Spleen (tissue), 7 donors: ENCODE data around the gene SPP2.

Source experiments
- POLR2A ChIP-seq, 3 donors: fragments of 450-650 bp; IDR thresholded peaks; one replicate each; pipeline ENCODE4 v1.5.1; 2017; ENCODE audit warnings: antibody characterized with exemption in 3 of 3, mild to moderate bottlenecking in 1 of 3
- TF ChIP-seq, protein P1 (sequence below), 11 experiments: fragments of 200-600 bp in 7 of 11; fragments of 450-650 bp in 4 of 11; sonication (generic) in 4 of 11; IDR thresholded peaks in 8 of 11; conservative IDR thresholded peaks in 3 of 11; 1 replicate in 7 of 11; 2 replicates in 4 of 11; pipeline versions ENCODE4 v1.4.0 to v1.8.0; 2016 to 2021; ENCODE audit warnings: antibody characterized with exemption in 11 of 11, inconsistent platforms in 4 of 11, mild to moderate bottlenecking in 1 of 11
- donor health status: DM: no; HTN: no; CAD: no; lungs with moderate emphysema.
- donor health status: DM: no; HTN: no; CAD: no.
- donor health status: DM: no; HTN: no; CAD: no.

DNA sequence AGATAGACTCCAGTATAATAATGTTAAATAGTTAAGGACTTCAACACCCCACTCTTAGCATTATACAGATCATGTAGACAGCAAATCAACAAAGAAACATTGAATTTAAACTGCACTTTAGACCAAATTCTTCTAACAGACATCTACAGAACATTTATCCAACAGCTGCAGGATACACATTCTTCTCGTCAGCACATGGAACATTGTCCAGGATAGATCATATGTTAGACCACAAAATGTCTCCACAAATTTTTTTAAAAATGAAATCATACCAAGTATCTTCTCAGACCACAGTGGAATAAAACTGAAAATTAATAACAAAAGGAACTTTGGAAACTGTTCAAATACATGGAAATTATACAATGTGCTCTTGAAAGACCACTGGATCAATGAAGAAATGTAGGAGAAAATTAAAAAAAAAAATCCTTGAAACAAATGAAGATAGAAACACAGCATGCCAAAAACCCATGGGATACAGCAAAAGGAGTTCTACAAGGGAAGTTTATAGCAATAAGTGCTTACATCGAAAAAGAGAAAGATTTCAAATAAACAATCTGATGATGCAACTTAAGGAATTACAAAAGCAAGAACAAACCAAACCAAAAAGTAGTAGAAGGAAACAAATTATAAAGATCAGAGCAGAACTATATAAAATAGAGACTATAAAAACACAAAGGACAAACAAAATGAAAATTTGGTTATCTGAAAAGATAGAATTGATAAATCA is 12.3 kb upstream of the SPP2 start:
- TF ChIP-seq POLR2A (IDR thresholded peaks at IDR 0.05), result no peak
- TF ChIP-seq, protein P1, sequence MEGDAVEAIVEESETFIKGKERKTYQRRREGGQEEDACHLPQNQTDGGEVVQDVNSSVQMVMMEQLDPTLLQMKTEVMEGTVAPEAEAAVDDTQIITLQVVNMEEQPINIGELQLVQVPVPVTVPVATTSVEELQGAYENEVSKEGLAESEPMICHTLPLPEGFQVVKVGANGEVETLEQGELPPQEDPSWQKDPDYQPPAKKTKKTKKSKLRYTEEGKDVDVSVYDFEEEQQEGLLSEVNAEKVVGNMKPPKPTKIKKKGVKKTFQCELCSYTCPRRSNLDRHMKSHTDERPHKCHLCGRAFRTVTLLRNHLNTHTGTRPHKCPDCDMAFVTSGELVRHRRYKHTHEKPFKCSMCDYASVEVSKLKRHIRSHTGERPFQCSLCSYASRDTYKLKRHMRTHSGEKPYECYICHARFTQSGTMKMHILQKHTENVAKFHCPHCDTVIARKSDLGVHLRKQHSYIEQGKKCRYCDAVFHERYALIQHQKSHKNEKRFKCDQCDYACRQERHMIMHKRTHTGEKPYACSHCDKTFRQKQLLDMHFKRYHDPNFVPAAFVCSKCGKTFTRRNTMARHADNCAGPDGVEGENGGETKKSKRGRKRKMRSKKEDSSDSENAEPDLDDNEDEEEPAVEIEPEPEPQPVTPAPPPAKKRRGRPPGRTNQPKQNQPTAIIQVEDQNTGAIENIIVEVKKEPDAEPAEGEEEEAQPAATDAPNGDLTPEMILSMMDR (IDR thresholded peaks at IDR 0.05 in 8 of 11, conservative IDR thresholded peaks at IDR 0.05 in 3 of 11), result no peak
